Keratinocyte (primary cell): ENCODE results near the gene TOMM22. TPM values are rescaled to one million over a fixed set of nuclear protein-coding genes. Genes with fewer than 3 reads are reported as not detected.

Experiments
- DNase-seq: peaks from one replicate; pipeline ENCODE4 v3.0.0-alpha.2; 2011; ENCODE audit warnings: low read depth, missing footprints, low spot score
- FAIRE-seq: peaks from 2 replicates; lab custom pipeline; 2011; peaks lifted over from hg19 to GRCh38; lab: Jason Lieb, UNC
- H2AFZ ChIP-seq: 2 replicates; pipeline ENCODE4 v1.6.0; 2012; ENCODE audit warnings: low read length, control low read depth, inconsistent platforms; ENCODE audit not compliant: control insufficient read depth
- H3K27ac ChIP-seq: 2 replicates; pipeline ENCODE4 v1.5.1; 2011; ENCODE audit warnings: low read length; ENCODE audit not compliant: control insufficient read depth, insufficient read depth
- H3K27me3 ChIP-seq: 3 replicates; pipeline ENCODE4 v1.6.0; 2011; ENCODE audit warnings: low read length; ENCODE audit not compliant: control insufficient read depth, insufficient read depth; ENCODE audit errors: extremely low read depth
- H3K36me3 ChIP-seq, 2 experiments: 2 replicates in 1 of 2; 3 replicates in 1 of 2; pipeline ENCODE4 v1.5.1; 2011; ENCODE audit warnings: low read length in 2 of 2, mild to moderate bottlenecking in 1 of 2; ENCODE audit not compliant: control insufficient read depth in 2 of 2, insufficient read depth in 2 of 2; ENCODE audit errors: extremely low read depth in 1 of 2
- H3K4me1 ChIP-seq: 3 replicates; pipeline ENCODE4 v1.5.1; 2011; ENCODE audit warnings: low read length; ENCODE audit not compliant: control insufficient read depth, insufficient read depth; ENCODE audit errors: extremely low read depth
- H3K4me2 ChIP-seq: 3 replicates; pipeline ENCODE4 v1.6.0; 2011; ENCODE audit warnings: low read depth, low read length; ENCODE audit not compliant: control insufficient read depth, insufficient read depth; ENCODE audit errors: extremely low read depth
- H3K4me3 ChIP-seq, 3 experiments: fragments of 200-600 bp in 1 of 3; sonication (generic) in 1 of 3; 2 replicates in 2 of 3; 3 replicates in 1 of 3; pipeline ENCODE4 v1.5.1; 2011 to 2016; ENCODE audit warnings: low read length in 3 of 3, mild to moderate bottlenecking in 3 of 3, control low read depth in 2 of 3, inconsistent platforms in 1 of 3, low read depth in 1 of 3, mixed read lengths in 1 of 3, mixed run types in 1 of 3, moderate library complexity in 1 of 3; ENCODE audit not compliant: control insufficient read depth in 2 of 3, insufficient read depth in 2 of 3; ENCODE audit errors: extremely low read depth in 1 of 3
- H3K79me2 ChIP-seq: 2 replicates; pipeline ENCODE4 v1.6.0; 2012; ENCODE audit warnings: low read length; ENCODE audit not compliant: control insufficient read depth, insufficient read depth
- H3K9ac ChIP-seq: 3 replicates; pipeline ENCODE4 v1.6.0; 2011; ENCODE audit warnings: low read length; ENCODE audit not compliant: control insufficient read depth, insufficient read depth; ENCODE audit errors: extremely low read depth
- H3K9me1 ChIP-seq: 3 replicates; pipeline ENCODE4 v1.6.0; 2011; ENCODE audit warnings: low read length; ENCODE audit not compliant: control insufficient read depth, insufficient read depth; ENCODE audit errors: extremely low read depth
- H3K9me3 ChIP-seq: 2 replicates; pipeline ENCODE4 v1.5.1; 2012; ENCODE audit warnings: low read depth, low read length; ENCODE audit not compliant: control insufficient read depth
- H4K20me1 ChIP-seq: 3 replicates; pipeline ENCODE4 v1.6.0; 2011; ENCODE audit warnings: low read length; ENCODE audit not compliant: control insufficient read depth, insufficient read depth; ENCODE audit errors: extremely low read depth
- CTCF ChIP-seq, 3 experiments: IDR thresholded peaks in 1 of 3; conservative IDR thresholded peaks in 1 of 3; optimal IDR thresholded peaks in 1 of 3; 2 replicates in 2 of 3; 3 replicates in 1 of 3; pipeline versions ENCODE3 to v1.5.1; 2011; ENCODE audit warnings: low read length in 3 of 3, mild to moderate bottlenecking in 3 of 3, moderate library complexity in 2 of 3, control low read depth in 1 of 3, inconsistent platforms in 1 of 3; ENCODE audit not compliant: insufficient read depth in 2 of 3; ENCODE audit errors: extremely low read depth in 1 of 3
- EZH2 ChIP-seq: IDR thresholded peaks from one replicate; pipeline ENCODE4 v1.6.1; 2012; ENCODE audit warnings: inconsistent platforms, mild to moderate bottlenecking, low read length, moderate library complexity
- dilution Hi-C: fragments of 300-500 bp; cut with MboI; formaldehyde crosslinking; loops from one replicate; pipeline ENCODE4 v1.7.0; 2020; ENCODE audit warnings: low sequenced_read_pairs; ENCODE audit not compliant: extremely low pct_ligation_motif_present
- polyA plus RNA-seq, 5 experiments: library from polyadenylated mRNA; depleted of rRNA in 3 of 5; stranded (reverse) in 3 of 5; stranded (forward) in 1 of 5; unstranded in 1 of 5; fragments of >200 nt; gene quantifications; 1 replicate in 1 of 5; 2 replicates in 3 of 5; 3 replicates in 1 of 5; pipeline versions ENCODE4 v1.2.1 to v1.2.3, GENCODE V29; 2011 to 2012; ENCODE audit warnings: missing spikeins in 2 of 5, low read depth in 1 of 5, low replicate concordance in 1 of 5

TOMM22 gene
- polyA plus RNA-seq, 1 donor (not counting 4 experiments of a cell fraction or from before 2014, with no cell fraction given) = 81.8 TPM

- peaks cover 11% of the 10 kb centered on the region for H4K20me1 ChIP-seq
Measured at GRCh38 chr22:38716826-38717225, 35.1 kb downstream of the TOMM22 start.

GRCh38 chr22:38717244-38717643, 35.5 kb downstream of the TOMM22 start:
- H3K4me3 ChIP-seq = no peak overlapping the region
- H3K9ac ChIP-seq = no peak overlapping the region
- H3K36me3 ChIP-seq = peaks cover 14 to 24% of the 10 kb centered on the region in 2 experiments
- DNase-seq = no peak
- no peak for FAIRE-seq
- peaks cover 11% of the 10 kb centered on the region for H3K4me1 ChIP-seq
- H3K4me2 ChIP-seq = no peak overlapping the region
- dilution Hi-C loops = no loop called here
- H2AFZ ChIP-seq = no peak overlapping the region
- H3K9me1 ChIP-seq = peaks cover 5% of the 10 kb centered on the region
- H3K79me2 ChIP-seq = peaks cover 40% of the 10 kb centered on the region
- H3K9me3 ChIP-seq = no peaks in the 10 kb centered on the region
- peaks cover 8% of the 10 kb centered on the region for H4K20me1 ChIP-seq
- no peaks in the 10 kb centered on the region for H3K27me3 ChIP-seq
- no peak for TF ChIP-seq CTCF (optimal IDR thresholded peaks at IDR 0.05 in 1 of 3, IDR thresholded peaks at IDR 0.05 in 1 of 3, conservative IDR thresholded peaks at IDR 0.05 in 1 of 3; ENCODE audit: extremely low read depth in 1 of 3, insufficient read depth in 2 of 3, low read length in 3 of 3)
- TF ChIP-seq EZH2 = no peak
- no peak overlapping the region for H3K27ac ChIP-seq

More at GRCh38 chr22:38716826-38717225, 35.1 kb downstream of the TOMM22 start:
- Histone ChIP-seq H3K4me1 (peaks cover 11% of the 10 kb centered on the region), H3K9me3 (no peaks in the 10 kb centered on the region), H3K79me2 (peaks cover 44% of the 10 kb centered on the region), H3K9me1 (peaks cover 7% of the 10 kb centered on the region), H3K4me3 (no peak overlapping the region), H3K36me3 (peaks cover 13 to 28% of the 10 kb centered on the region in 2 experiments), H3K4me2 (no peak overlapping the region), H3K27me3 (no peaks in the 10 kb centered on the region), H2AFZ (no peak overlapping the region), H3K27ac (no peak overlapping the region), H3K9ac (no peak overlapping the region)
- no peak for TF ChIP-seq CTCF (optimal IDR thresholded peaks at IDR 0.05 in 1 of 3, IDR thresholded peaks at IDR 0.05 in 1 of 3, conservative IDR thresholded peaks at IDR 0.05 in 1 of 3; ENCODE audit: extremely low read depth in 1 of 3, insufficient read depth in 2 of 3, low read length in 3 of 3)
- TF ChIP-seq EZH2 = no peak
- dilution Hi-C loops = no loop called here
- DNase-seq (no peak), FAIRE-seq (no peak)
